ENCODE results near the gene AFF2. TPM values are rescaled to one million over a fixed set of nuclear protein-coding genes. Genes with fewer than 3 reads are reported as not detected.
A peak's percentile ranks its signal among the peaks of the same experiment; 100 is the strongest.

The AFF2 gene
- total and polyA plus RNA-seq, 10 donors = 0.04 to 26.6 (median 8.7) TPM

GRCh38 chrX:148540671-148541583 lies 40.5 kb downstream of the AFF2 start:
- no peaks in the 10 kb centered on the region for H3K36me3 ChIP-seq
- no peaks in the 10 kb centered on the region for H3K27me3 ChIP-seq (replicated peaks in 1 of 7)
- H3K9me3 ChIP-seq = no peaks in the 10 kb centered on the region
- H3K27ac ChIP-seq = no peak overlapping the region
- TF ChIP-seq POLR2A (IDR thresholded peaks at IDR 0.05) (no peak), CTCF (IDR thresholded peaks at IDR 0.05 in 8 of 11, conservative IDR thresholded peaks at IDR 0.05 in 3 of 11) (no peak), POLR2AphosphoS5 (IDR thresholded peaks at IDR 0.05) (no peak)
- WGBS, 5 donors = 67 to 86% (median 83%) methylated on average over 10 of the region's 10 CpGs
- peaks cover 0 to 13% (median 0%) of the 10 kb centered on the region in 6 donors for H3K4me1 ChIP-seq
- no peak for DNase-seq
- intact Hi-C loops (cut with DNase I; ENCODE audit: low total_unique reads) = no loop called here
- no peak overlapping the region for H3K4me3 ChIP-seq

- Histone ChIP-seq H3K9me3 (no peaks in the 10 kb centered on the region), H3K27ac (no peak overlapping the region), H3K36me3 (no peaks in the 10 kb centered on the region), H3K4me1 (peaks cover 0 to 13% (median 0%) of the 10 kb centered on the region in 6 donors), H3K27me3 (replicated peaks in 1 of 7) (no peaks in the 10 kb centered on the region), H3K4me3 (no peak overlapping the region)
- DNase-seq = no peak
- TF ChIP-seq CTCF (IDR thresholded peaks at IDR 0.05 in 8 of 11, conservative IDR thresholded peaks at IDR 0.05 in 3 of 11) (no peak), POLR2A (IDR thresholded peaks at IDR 0.05) (no peak), POLR2AphosphoS5 (IDR thresholded peaks at IDR 0.05) (no peak)
- intact Hi-C loops (cut with DNase I; ENCODE audit: low total_unique reads) = no loop called here
Measured at GRCh38 chrX:148541584-148541940, 41.1 kb downstream of the AFF2 start.

GRCh38 chrX:148542481-148543255 lies 42.3 kb downstream of the AFF2 start:
- intact Hi-C loops (cut with DNase I; ENCODE audit: low total_unique reads) = no loop called here
- WGBS, 5 donors = 45 to 67% (median 55%) methylated on average over 3 to 5 of the region's 5 CpGs

More at GRCh38 chrX:148542481-148543255, 42.3 kb downstream of the AFF2 start:
- no peak for TF ChIP-seq POLR2A (IDR thresholded peaks at IDR 0.05)
- TF ChIP-seq POLR2AphosphoS5 (IDR thresholded peaks at IDR 0.05) = peak in 1 of 3 donors; percentile 33
- TF ChIP-seq CTCF (IDR thresholded peaks at IDR 0.05 in 8 of 11, conservative IDR thresholded peaks at IDR 0.05 in 3 of 11) = no peak
- H3K4me3 ChIP-seq = no peak overlapping the region
- H3K27ac ChIP-seq = no peak overlapping the region
- H3K9me3 ChIP-seq = no peaks in the 10 kb centered on the region
- no peak for DNase-seq
- H3K4me1 ChIP-seq = peaks cover 0 to 13% (median 0%) of the 10 kb centered on the region in 6 donors
- H3K36me3 ChIP-seq = no peaks in the 10 kb centered on the region
- no peaks in the 10 kb centered on the region for H3K27me3 ChIP-seq (replicated peaks in 1 of 7)
